HEK293 (cell line): ENCODE results near the gene TAF5.
A peak's percentile ranks its signal among the peaks of the same experiment; 100 is the strongest.

Experiments
- CTCF ChIA-PET: fragments of 350-600 bp; formaldehyde crosslinking; extraction: SDS; loops from one replicate; lab custom pipeline; 2021; ENCODE audit warnings: antibody characterized with exemption; lab: Yijun Ruan, JAX
- POLR2A ChIA-PET: fragments of 300-600 bp; formaldehyde crosslinking; extraction: SDS; loops from one replicate; lab custom pipeline; 2020; ENCODE audit warnings: antibody characterized with exemption, inconsistent platforms; lab: Yijun Ruan, JAX
- H3K27ac ChIP-seq: fragments of 200-500 bp; sonication (Bioruptor generic); 2 replicates; pipeline ENCODE4 v1.5.1; 2014; ENCODE audit warnings: low read depth, low read length, control low read depth, inconsistent platforms; ENCODE audit errors: extremely low read depth
- H3K36me3 ChIP-seq, 2 experiments: fragments of 200-500 bp in 1 of 2; sonication (Bioruptor generic) in 1 of 2; 1 replicate in 1 of 2; 2 replicates in 1 of 2; pipeline ENCODE4 v1.5.1; 2014 to 2017; ENCODE audit warnings: inconsistent platforms in 2 of 2, low read length in 2 of 2; ENCODE audit not compliant: control insufficient read depth in 2 of 2, insufficient read depth in 1 of 2
- H3K4me1 ChIP-seq: fragments of 200-500 bp; sonication (Bioruptor generic); 2 replicates; pipeline ENCODE4 v1.5.1; 2014; ENCODE audit warnings: mild to moderate bottlenecking, low read length, inconsistent platforms; ENCODE audit not compliant: control insufficient read depth, insufficient read depth
- H3K4me3 ChIP-seq: 2 replicates; pipeline ENCODE4 v1.5.1; 2011; ENCODE audit warnings: low read depth, mild to moderate bottlenecking, control low read depth, low read length, moderate library complexity
- H3K9me3 ChIP-seq: fragments of 200-500 bp; sonication (Bioruptor generic); 2 replicates; pipeline ENCODE4 v1.5.1; 2014; ENCODE audit warnings: low read depth, low read length, inconsistent platforms; ENCODE audit not compliant: control insufficient read depth, insufficient read depth
- BCL6B ChIP-seq: fragments of 450-650 bp; formaldehyde crosslinking; IDR thresholded peaks from 2 replicates; pipeline ENCODE4 v1.5.1; 2017; ENCODE audit warnings: missing biosample characterization, missing genetic modification characterization
- GFI1B ChIP-seq: fragments of 450-650 bp; formaldehyde crosslinking; IDR thresholded peaks from 2 replicates; pipeline ENCODE4 v1.5.1; 2016; ENCODE audit warnings: missing biosample characterization, missing genetic modification characterization
- REST ChIP-seq: fragments of 450-650 bp; formaldehyde crosslinking; IDR thresholded peaks from 2 replicates; pipeline ENCODE4 v1.5.1; 2016; ENCODE audit warnings: missing biosample characterization, missing genetic modification characterization
- TCF7L2 ChIP-seq: IDR thresholded peaks from 2 replicates; pipeline ENCODE4 v1.6.1; 2011; ENCODE audit warnings: low read depth, mild to moderate bottlenecking, inconsistent platforms, low read length, moderate library complexity, borderline replicate concordance
- TRIM28 ChIP-seq: IDR thresholded peaks from 2 replicates; pipeline ENCODE4 v1.6.1; 2011; ENCODE audit warnings: low read length, control low read depth, borderline replicate concordance
- ZBTB48 ChIP-seq: fragments of 450-650 bp; formaldehyde crosslinking; IDR thresholded peaks from 2 replicates; pipeline ENCODE4 v1.5.1; 2016; ENCODE audit warnings: missing biosample characterization, missing genetic modification characterization
- ZNF10 ChIP-seq: fragments of 450-650 bp; formaldehyde crosslinking; IDR thresholded peaks from 2 replicates; pipeline ENCODE4 v1.5.1; 2017; ENCODE audit warnings: missing biosample characterization, missing genetic modification characterization
- ZNF112 ChIP-seq: fragments of 450-650 bp; formaldehyde crosslinking; IDR thresholded peaks from 2 replicates; pipeline ENCODE4 v1.5.0; 2017; ENCODE audit warnings: missing biosample characterization, missing genetic modification characterization
- ZNF155 ChIP-seq: fragments of 450-650 bp; formaldehyde crosslinking; IDR thresholded peaks from 2 replicates; pipeline ENCODE4 v1.5.1; 2016; ENCODE audit warnings: missing biosample characterization, missing genetic modification characterization
- ZNF174 ChIP-seq: fragments of 450-650 bp; formaldehyde crosslinking; IDR thresholded peaks from 2 replicates; pipeline ENCODE4 v1.5.0; 2017; ENCODE audit warnings: missing biosample characterization, mild to moderate bottlenecking, missing genetic modification characterization
- ZNF214 ChIP-seq: fragments of 450-650 bp; formaldehyde crosslinking; IDR thresholded peaks from 2 replicates; pipeline ENCODE4 v1.5.1; 2017; ENCODE audit warnings: missing biosample characterization, mild to moderate bottlenecking, missing genetic modification characterization, borderline replicate concordance
- ZNF223 ChIP-seq: fragments of 450-650 bp; formaldehyde crosslinking; IDR thresholded peaks from 2 replicates; pipeline ENCODE4 v1.5.1; 2016; ENCODE audit warnings: missing biosample characterization, missing genetic modification characterization
- ZNF280C ChIP-seq: fragments of 450-650 bp; formaldehyde crosslinking; IDR thresholded peaks from 2 replicates; pipeline ENCODE4 v1.5.1; 2016; ENCODE audit warnings: missing biosample characterization, missing genetic modification characterization
- ZNF311 ChIP-seq: fragments of 450-650 bp; formaldehyde crosslinking; IDR thresholded peaks from 2 replicates; pipeline ENCODE4 v1.5.1; 2017; ENCODE audit warnings: missing biosample characterization, missing genetic modification characterization, borderline replicate concordance
- ZNF366 ChIP-seq: fragments of 450-650 bp; formaldehyde crosslinking; conservative IDR thresholded peaks from 2 replicates; pipeline ENCODE4 v1.5.1; 2016; ENCODE audit warnings: missing biosample characterization, missing genetic modification characterization
- ZNF449 ChIP-seq: fragments of 450-650 bp; formaldehyde crosslinking; IDR thresholded peaks from 2 replicates; pipeline ENCODE4 v1.5.1; 2017; ENCODE audit warnings: missing biosample characterization, mild to moderate bottlenecking, missing genetic modification characterization, moderate library complexity
- ZNF558 ChIP-seq: fragments of 450-650 bp; formaldehyde crosslinking; IDR thresholded peaks from 2 replicates; pipeline ENCODE4 v1.5.1; 2016; ENCODE audit warnings: missing biosample characterization, missing genetic modification characterization
- ZNF580 ChIP-seq: fragments of 450-650 bp; formaldehyde crosslinking; IDR thresholded peaks from 2 replicates; pipeline ENCODE4 v1.5.1; 2016; ENCODE audit warnings: missing biosample characterization, missing genetic modification characterization
- ZNF610 ChIP-seq: fragments of 450-650 bp; formaldehyde crosslinking; IDR thresholded peaks from 2 replicates; pipeline ENCODE4 v1.5.1; 2016; ENCODE audit warnings: missing biosample characterization, missing genetic modification characterization, borderline replicate concordance
- ZNF670 ChIP-seq: fragments of 450-650 bp; formaldehyde crosslinking; IDR thresholded peaks from 2 replicates; pipeline ENCODE4 v1.5.1; 2016; ENCODE audit warnings: missing biosample characterization, missing genetic modification characterization, low read depth
- ZNF747 ChIP-seq: fragments of 450-650 bp; formaldehyde crosslinking; IDR thresholded peaks from 2 replicates; pipeline ENCODE4 v1.5.1; 2016; ENCODE audit warnings: missing biosample characterization, missing genetic modification characterization
- ZNF777 ChIP-seq: fragments of 450-650 bp; formaldehyde crosslinking; IDR thresholded peaks from 2 replicates; pipeline ENCODE4 v1.5.1; 2017; ENCODE audit warnings: missing biosample characterization, missing genetic modification characterization, borderline replicate concordance
- ZNF792 ChIP-seq: fragments of 450-650 bp; formaldehyde crosslinking; IDR thresholded peaks from 2 replicates; pipeline ENCODE4 v1.5.1; 2016; ENCODE audit warnings: missing biosample characterization, missing genetic modification characterization
- ZSCAN16 ChIP-seq: fragments of 450-650 bp; formaldehyde crosslinking; IDR thresholded peaks from 2 replicates; pipeline ENCODE4 v1.5.1; 2016; ENCODE audit warnings: missing biosample characterization, missing genetic modification characterization

The TAF5 gene

GRCh38 chr10:103394180-103394579 lies 26.4 kb downstream of the TAF5 start:
- POLR2A ChIA-PET, result no interaction called here
- H3K36me3 ChIP-seq, result peaks cover 52 to 66% of the 10 kb centered on the region in 2 experiments

GRCh38 chr10:103395754-103396066 lies 27.9 kb downstream of the TAF5 start:
- POLR2A ChIA-PET, result interaction anchor here (0.6 to 2.0 kb wide), 5 partner anchors 28 to 225 kb away, joined by 4 to 15 read pairs (median 7); partner anchors contain the start of genes PCGF6 and TAF5
- H3K27ac ChIP-seq, result peak overlapping the region; percentile 74

More at GRCh38 chr10:103394180-103394579, 26.4 kb downstream of the TAF5 start:
- no peak overlapping the region for H3K4me3 ChIP-seq
- CTCF ChIA-PET, result interaction anchor here (0.5 to 0.7 kb wide), 3 partner anchors 22 to 455 kb away, joined by 3 read pairs; no protein-coding TSS in a partner anchor
- H3K9me3 ChIP-seq, result no peaks in the 10 kb centered on the region
- no peak for TF ChIP-seq ZSCAN16
- TF ChIP-seq ZNF174 (tag by site-specific recombination), result no peak
- TF ChIP-seq ZNF558, result no peak
- TF ChIP-seq BCL6B (tag by site-specific recombination), result no peak
- TF ChIP-seq GFI1B (tag by site-specific recombination), result no peak
- TF ChIP-seq ZNF580 (tag by site-specific recombination), result no peak
- no peak for TF ChIP-seq ZNF10
- TF ChIP-seq ZNF747 (tag by site-specific recombination), result no peak
- TF ChIP-seq, all 188 proteins: peak for 0
- no peak overlapping the region for H3K27ac ChIP-seq
- H3K4me1 ChIP-seq, result peaks cover 6% of the 10 kb centered on the region

More at GRCh38 chr10:103395754-103396066, 27.9 kb downstream of the TAF5 start:
- Histone ChIP-seq H3K36me3 (peaks cover 52 to 66% of the 10 kb centered on the region in 2 experiments), H3K4me3 (peak overlapping the region; percentile 55), H3K4me1 (peaks cover 6% of the 10 kb centered on the region), H3K9me3 (no peaks in the 10 kb centered on the region)
- TF ChIP-seq TCF7L2 (no peak), ZBTB48 (no peak), TRIM28 (no peak), ZNF449 (no peak), ZNF112 (tag by site-specific recombination) (no peak), ZNF280C (tag by site-specific recombination) (no peak), REST (tag by site-specific recombination) (no peak), ZNF792 (tag by site-specific recombination) (no peak), ZNF155 (tag by site-specific recombination) (no peak), ZNF777 (tag by site-specific recombination) (no peak), ZNF366 (no peak), ZNF223 (tag by site-specific recombination) (no peak), ZNF214 (tag by site-specific recombination) (no peak), ZNF311 (no peak), ZNF610 (tag by site-specific recombination) (no peak), ZNF670 (tag by site-specific recombination) (no peak)
- CTCF ChIA-PET, result no interaction called here
